Measurements from ENCODE around the gene GIT1. TPM values are rescaled to one million over a fixed set of nuclear protein-coding genes. Genes with fewer than 3 reads are reported as not detected.
A peak's percentile ranks its signal among the peaks of the same experiment; 100 is the strongest.

GIT1 gene
- total RNA-seq, 1 donor from 2014 or later, result 37.1 TPM

GRCh38 chr17:29579866-29580771, 9.3 kb downstream of the GIT1 start:
- peak; percentile 87 for DNase-seq (ENCODE audit: low spot score)

GRCh38 chr17:29578626-29579485, 10.6 kb downstream of the GIT1 start:
- no peak for DNase-seq (ENCODE audit: low spot score)

GRCh38 chr17:29577385-29578211, 11.8 kb downstream of the GIT1 start:
- no peak for DNase-seq (ENCODE audit: low spot score)

GRCh38 chr17:29577001-29577370, 12.5 kb downstream of the GIT1 start:
- DNase-seq (ENCODE audit: low spot score), result no peak

- no peak for DNase-seq (ENCODE audit: low spot score)
Observed at GRCh38 chr17:29576214-29577000, 13.0 kb downstream of the GIT1 start.

GRCh38 chr17:29575511-29576213, 13.8 kb downstream of the GIT1 start:
- no peak for DNase-seq (ENCODE audit: low spot score)

GRCh38 chr17:29574732-29575510, 14.5 kb downstream of the GIT1 start:
- no peak for DNase-seq (ENCODE audit: low spot score)

- DNase-seq (ENCODE audit: low spot score), result no peak
Observed at GRCh38 chr17:29573871-29574731, 15.3 kb downstream of the GIT1 start.

- DNase-seq (ENCODE audit: low spot score), result no peak
Observed at GRCh38 chr17:29573558-29573869, 15.9 kb downstream of the GIT1 start.

- peak; percentile 52 for DNase-seq (ENCODE audit: low spot score)
Observed at GRCh38 chr17:29572691-29573557, 16.5 kb downstream of the GIT1 start.

- peak; percentile 43 for DNase-seq (ENCODE audit: low spot score)
Observed at GRCh38 chr17:29571883-29572681, 17.4 kb downstream of the GIT1 start.

GRCh38 chr17:29571486-29571882, 18.0 kb downstream of the GIT1 start:
- DNase-seq (ENCODE audit: low spot score), result no peak

- peak; percentile 38 for DNase-seq (ENCODE audit: low spot score)
Observed at GRCh38 chr17:29570521-29570920, 18.9 kb downstream of the GIT1 start.

- DNase-seq (ENCODE audit: low spot score), result no peak
Observed at GRCh38 chr17:29569245-29569950, 20.1 kb downstream of the GIT1 start.

GRCh38 chr17:29568331-29569244, 20.9 kb downstream of the GIT1 start, which contains the start of gene TP53I13:
Gene TP53I13, plus strand, starts transcription at chr17:29568701. Its CDS starts 58 bp downstream, at chr17:29568759.
- peak; percentile 92 for DNase-seq (ENCODE audit: low spot score)
